ENCODE data around the gene GPR180.

The GPR180 gene

DNA sequence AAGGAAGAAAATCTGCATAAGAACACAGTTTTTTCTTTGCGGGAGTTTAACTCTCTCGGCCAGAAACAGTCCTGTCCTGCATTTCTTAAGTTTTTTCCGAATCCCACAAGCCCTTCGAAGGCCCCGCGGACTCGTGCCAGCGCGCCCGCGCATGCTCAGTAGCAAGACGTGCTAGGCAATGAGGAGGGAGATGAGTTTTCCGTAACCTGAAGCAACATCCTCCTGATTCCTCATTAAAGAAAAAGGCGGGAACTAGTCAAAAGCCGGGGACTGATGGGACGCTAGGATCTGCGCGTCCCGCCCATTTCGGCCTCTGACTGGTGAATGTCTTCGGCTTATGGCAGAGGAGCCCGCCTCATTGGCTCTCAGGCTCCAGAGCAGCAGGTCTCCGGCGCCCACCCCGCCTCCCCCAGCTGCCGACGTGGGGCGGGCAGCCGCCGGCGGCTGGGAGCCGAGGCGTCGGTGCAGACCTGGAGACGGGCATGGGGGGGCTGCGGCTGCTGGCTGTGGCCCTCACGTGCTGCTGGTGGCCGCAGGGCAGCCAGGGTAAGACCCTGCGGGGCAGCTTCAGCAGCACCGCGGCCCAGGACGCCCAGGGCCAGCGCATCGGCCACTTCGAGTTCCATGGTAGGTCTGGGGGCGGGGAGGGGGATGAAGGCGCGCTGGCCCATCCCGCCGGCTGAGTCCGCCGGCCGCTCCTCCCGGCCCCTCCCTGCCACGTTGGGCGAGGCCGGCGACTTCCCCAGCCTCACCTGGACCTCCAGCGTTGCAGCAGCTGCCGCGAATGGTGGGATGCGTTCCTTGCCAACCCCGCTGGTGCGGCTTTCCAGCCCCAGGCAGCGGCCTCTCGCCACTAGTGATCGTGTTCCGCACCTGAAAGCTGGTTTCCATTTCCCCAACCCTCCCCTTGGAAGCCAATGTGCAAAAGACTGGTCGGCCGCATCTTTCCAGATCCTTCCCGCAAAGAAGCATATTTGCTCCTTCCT lies at the start of gene GPR180:
GPR180 (plus strand) TSS at position 412 of the 986 bp plus-strand sequence; CDS start at position 483, 71 bp downstream.
- DNase-seq (ENCODE audit: low read depth in 2 of 2) = peak; percentile 81 to 83

DNA sequence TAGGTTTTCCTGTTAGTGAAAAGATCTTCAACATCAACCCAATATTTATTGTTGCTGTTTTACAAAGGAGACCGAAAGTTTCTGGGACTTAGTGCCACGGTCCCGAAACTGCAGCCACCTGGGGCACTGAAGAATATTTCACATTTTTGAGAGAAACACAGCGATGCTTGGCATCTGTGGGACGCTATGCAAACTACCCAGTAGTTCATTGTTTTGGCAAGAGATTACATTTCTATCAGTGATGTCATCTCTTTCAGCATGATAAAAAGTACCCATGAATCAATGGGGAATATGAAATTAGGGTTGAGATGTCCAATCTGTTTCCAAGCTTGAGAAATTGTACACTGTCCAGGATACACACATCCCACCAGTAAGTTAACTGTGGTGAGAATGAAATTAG lies 49.6 kb upstream of the GPR180 start:
- no peak for DNase-seq (ENCODE audit: low read depth in 2 of 2)

DNA sequence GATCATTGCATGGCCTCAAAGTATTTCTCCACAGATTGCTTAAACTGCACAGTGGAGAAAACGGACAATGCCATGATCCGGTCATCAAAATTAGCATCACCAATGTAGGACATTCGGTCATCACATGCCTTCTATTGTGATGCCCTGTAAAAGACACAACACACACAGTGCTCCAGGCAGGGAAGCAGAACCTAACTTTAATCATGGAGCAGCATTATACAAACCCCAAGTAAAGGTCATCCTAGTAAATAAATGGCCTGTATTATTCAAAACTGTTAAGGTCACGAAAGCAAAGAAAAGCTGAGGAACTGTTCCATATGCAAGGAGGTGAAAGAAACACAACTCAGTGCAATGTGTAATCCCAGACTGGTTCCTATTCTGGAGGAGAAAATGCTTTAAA lies 47.9 kb upstream of the GPR180 start:
- no peak for DNase-seq (ENCODE audit: low read depth in 2 of 2)

DNA sequence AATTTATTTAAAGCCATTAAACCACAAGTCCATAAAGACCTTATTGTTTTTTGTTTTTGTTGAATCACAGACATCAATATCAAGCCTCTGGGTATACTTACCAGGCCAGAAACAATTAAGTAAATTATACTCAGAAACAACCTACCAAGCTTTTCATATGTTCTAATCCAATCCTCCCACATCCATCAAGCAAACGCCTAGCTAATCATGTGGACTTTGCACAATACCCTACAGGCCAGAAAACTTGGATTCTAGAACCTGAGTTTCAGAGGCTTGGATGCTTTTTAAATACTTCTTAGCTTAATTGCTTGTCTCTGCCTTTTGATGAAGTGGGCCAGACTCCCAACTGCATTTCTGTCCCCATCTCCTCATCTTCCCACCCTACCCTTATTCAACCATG lies 45.6 kb upstream of the GPR180 start:
- no peak for DNase-seq (ENCODE audit: low read depth in 2 of 2)

DNA sequence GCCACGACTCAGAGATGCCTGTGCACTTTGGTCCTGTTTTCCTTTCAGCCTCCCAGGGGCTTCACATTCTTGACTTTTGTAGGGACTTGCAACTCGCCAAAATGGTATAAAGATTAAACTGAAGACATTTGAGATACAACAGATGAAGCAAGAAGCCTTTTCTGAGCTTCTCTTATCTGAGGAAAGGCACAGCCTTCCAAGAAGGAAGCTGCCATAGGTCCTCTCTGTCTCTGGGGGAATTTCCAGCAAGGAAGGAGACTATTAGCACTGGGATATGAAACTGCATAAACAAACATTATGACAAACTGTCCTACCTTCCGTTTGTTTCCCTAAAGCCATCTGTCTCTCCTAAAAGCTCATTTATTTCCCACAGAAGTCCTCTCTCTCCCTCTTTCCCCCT lies 45.0 kb upstream of the GPR180 start:
- DNase-seq (ENCODE audit: low read depth in 2 of 2) = no peak

DNA sequence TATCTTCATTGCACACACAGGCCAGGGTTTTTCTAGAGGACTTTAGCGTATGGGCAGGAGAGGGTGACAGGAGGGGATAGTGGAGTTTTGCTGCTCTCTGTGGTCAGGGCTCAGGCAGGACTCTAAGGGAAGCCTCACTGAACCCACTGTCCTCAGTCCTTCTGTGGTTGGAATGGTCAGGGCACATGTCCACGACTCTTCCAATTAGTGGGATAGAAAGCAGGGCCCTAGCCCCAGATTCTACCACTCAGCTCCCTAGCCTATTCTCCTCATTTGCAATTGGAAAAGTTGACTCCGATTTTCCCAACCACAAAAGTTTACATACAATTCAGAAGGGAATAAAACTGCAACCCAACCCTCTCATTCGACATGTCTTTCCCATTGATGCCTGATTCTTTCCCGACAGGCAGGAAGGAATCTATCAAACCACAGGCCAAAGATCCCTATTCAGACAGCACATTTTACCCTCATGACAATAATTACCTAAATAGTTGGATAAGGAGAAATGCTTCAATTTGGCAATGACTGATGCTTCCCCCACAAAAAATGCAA lies 43.9 kb upstream of the GPR180 start:
- DNase-seq (ENCODE audit: low read depth in 2 of 2) = no peak

DNA sequence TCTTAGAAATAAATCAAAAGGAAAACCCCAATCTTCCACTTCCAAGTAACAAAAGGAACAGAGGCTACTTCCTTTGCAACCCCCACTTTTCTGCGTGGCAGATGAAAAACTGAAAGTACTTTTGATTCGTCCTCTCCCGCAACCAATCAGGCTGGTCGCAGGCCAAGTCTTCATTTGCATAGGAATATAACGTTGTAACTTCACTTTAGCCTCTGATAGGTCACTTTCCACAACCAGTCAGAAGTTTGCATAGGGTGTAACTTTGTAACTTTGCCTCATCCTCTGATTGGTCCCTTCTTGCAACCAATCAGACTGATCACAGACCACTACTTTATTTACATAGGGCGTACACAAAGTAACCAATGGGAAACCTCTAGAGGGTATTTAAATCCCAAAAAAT lies 42.9 kb upstream of the GPR180 start:
- DNase-seq (ENCODE audit: low read depth in 2 of 2) = no peak

DNA sequence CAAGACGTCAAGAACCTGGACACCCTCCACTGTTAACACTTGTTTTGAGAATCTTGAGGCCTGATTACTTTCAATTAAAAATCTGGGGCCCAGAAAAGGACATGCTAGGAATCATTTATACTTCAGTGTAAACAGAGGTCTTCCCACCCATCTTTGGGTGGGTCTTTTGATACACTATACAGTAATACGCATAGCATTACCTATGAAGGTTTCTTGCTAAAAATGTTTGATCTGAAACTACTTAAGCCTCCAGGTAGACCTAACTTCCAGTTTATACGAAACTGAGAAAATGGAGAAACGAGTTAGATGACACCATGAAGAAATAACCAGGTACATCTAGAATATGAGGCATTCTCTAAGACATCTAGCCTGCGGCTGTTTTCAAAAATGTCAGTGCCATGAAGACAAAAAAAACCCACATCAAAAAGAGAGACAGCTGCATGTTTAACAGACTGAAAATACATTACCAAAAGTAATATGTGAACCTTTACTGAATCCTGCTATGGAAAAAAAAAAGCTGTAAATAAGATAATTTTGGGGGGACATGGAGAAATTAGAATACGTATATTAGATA lies 42.3 kb upstream of the GPR180 start:
- no peak for DNase-seq (ENCODE audit: low read depth in 2 of 2)

DNA sequence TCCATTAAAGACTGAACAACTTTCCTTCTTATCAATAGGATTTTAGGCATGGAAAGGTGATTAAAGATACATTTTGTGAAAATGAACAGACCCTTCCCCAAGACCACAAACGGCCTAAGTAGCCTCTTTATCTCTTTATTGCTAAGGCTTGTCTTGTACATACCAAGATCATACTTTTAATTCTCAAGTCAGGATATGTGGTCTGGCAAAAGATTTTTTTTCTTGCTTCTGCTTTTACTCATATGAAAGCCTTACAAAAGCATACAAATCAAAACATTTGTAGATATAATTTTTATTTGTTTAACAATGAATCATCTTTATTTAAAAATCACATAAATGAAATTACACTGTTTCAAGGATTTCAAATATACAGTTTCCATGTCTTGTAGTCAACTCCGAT lies 41.5 kb upstream of the GPR180 start:
- no peak for DNase-seq (ENCODE audit: low read depth in 2 of 2)

DNA sequence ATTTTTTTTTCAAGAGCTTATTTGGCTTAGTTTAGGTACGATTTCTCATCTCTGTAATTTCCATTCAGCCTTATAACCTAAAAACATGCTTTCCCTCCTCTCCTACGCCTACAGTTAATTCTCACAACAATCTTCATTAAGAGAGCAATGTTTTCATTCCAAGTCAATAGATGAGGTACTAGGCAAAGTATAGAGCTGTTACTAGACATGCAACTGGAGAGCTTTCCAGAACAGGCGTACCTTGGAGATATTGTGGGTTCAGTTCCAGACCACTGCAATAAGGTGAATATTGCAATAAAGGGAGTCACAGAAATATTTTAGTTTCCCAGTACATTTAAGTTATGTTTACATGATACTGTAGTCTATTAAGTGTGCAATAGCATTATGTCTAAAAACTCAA lies 40.5 kb upstream of the GPR180 start:
- DNase-seq (ENCODE audit: low read depth in 2 of 2) = no peak

DNA sequence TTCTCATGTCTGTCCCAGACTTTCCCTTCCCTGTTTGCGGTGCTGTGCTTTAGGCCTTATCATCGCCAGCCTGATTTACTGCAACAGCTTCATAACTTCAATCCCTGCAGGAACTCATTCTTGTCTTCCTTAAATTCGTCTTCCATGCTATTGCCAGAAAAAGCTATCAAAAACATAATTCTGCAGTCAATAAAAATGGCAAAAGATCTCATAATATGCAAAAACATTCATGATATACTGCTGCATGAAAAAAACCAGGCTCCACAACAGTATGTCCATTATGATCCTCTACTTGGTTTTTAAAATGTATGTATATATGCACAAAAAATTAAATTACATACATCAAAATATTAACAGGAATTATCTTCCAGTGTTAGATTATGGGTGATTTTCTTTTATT lies 34.1 kb upstream of the GPR180 start:
- no peak for DNase-seq (ENCODE audit: low read depth in 2 of 2)

DNA sequence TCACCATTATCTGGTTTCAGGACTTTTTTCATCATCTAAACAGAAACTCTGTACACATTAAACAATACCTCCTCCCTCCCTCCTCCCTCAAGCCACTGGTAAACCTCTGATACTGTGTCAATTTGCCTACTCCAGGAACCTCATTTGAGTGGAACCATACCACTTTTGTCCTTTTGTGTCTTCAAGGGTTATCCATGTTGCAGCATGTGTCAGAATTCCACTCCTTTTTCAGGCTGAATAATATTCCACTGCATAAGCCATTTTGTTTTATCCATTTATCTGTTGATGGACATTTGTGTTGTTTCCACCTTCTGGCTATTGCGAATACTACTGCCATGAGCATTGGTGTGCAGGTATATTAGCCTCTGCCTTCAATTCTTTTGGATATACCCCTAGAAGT lies 33.2 kb upstream of the GPR180 start:
- no peak for DNase-seq (ENCODE audit: low read depth in 2 of 2)

DNA sequence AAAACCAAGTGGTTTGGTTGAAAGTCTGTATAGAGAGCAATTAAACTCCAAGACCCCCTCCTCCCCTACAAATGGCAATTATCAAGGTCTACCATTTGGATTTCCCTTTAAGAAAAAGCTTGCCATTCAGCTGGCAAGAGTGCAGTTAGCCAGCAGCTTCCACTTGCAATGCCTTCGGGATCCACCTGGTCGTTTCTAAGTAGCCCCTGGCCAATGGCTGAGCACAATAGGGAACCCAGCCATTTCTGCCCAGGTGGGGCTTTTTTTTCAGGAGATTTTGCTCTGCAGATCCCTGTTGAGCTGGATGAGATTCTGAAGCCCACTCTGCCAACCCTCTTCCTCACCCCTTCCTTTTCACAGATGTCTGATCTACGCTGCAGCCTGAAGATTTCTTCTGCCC lies 32.0 kb upstream of the GPR180 start:
- no peak for DNase-seq (ENCODE audit: low read depth in 2 of 2)

DNA sequence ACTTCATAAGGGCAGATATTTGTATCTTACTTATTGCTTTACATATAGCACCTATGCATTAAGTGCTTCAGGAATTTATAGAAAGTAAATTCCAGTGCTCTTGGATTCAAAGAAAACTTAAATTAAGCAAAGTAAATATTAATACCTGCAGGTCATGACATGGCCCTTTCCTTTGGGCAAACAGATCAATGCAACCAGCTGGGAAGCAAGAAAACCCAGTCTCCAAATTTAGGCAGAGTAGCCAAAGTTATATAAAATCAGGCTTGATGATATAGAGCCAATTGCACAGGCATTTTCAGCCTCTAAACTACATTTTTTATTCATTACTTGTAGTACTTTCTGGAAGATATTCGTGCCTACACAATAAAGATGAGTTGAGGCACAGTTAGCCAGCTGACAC lies 22.6 kb upstream of the GPR180 start:
- no peak for DNase-seq (ENCODE audit: low read depth in 2 of 2)

DNA sequence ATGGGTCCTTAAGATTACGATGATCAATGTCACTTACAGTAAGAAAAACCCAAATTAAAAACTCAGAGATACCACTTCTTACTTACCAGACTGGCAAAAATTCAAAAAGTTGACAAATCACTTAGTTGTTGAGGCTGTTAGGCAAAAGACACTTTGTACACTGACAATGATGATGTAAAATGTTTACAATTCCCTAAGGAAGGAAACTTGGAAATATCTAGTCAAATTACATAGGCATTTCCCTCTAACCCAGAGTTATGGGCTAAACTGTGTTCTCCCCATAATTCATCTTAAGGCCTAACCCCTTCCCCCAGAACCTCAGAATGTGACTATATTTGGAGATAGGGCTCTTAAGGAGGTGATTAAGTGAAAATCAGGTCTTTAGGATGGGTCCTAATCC lies 17.7 kb upstream of the GPR180 start:
- no peak for DNase-seq (ENCODE audit: low read depth in 2 of 2)

DNA sequence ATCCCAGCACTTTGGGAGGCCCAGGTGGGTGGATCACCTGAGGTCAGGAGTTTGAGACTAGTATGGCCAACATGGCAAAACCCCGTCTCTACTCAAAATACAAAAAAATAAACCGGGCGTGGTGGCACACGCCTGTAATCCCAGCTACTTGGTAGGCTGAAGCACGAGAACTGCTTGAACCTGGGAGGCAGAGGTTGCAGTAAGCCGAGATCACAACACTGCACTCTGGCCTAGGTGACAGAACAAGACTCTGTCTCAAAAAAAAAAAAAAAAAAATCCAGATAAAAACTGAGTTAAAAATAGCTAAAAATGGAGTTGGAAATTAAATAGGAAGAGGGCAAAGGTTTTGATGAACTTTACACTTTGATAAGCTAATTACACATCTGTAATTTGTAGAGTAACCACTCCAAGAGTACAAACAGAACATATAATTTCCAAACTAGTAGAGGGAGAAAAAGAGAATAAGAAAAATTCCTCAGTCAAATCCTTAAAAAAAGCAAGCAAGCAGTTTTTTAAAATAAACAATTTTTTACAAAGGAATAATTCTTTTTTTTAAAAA lies 16.0 kb upstream of the GPR180 start:
- no peak for DNase-seq (ENCODE audit: low read depth in 2 of 2)

DNA sequence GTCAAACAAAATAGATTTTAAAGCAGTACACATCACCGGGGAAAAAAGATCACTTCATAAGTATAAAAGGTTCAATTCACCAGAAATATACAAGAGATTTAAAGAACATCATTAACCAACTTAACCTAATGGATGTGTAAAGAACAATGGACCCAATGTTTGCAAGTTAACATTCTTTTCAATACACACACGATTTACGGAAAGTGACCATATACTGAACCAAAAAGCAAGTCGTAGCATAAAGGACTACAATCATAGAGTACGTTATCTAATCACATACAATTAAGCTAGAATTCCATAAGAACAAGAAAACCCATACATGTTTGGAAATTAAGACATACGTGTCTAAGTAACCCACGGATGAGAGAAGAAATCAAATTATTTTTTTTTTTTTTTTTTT lies 15.3 kb upstream of the GPR180 start:
- DNase-seq (ENCODE audit: low read depth in 2 of 2) = no peak

DNA sequence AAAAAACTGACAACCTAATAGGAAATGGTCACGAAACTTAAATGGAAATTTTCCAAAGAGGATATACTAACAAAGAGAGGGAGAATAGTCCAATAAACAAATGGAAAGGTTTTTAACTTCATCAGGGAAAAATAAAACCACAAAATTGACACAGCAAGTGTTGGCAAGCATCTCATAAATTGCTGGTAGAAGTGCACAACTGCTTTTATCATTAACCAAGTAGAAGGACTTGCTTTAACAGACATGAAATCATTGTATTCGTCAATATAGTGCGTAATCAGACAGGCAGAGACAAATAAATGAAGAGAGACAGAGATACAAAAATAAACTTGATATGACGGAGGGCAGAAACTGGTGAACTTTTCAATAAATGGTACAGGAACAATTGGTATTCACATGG lies 13.1 kb upstream of the GPR180 start:
- DNase-seq (ENCODE audit: low read depth in 2 of 2) = no peak

DNA sequence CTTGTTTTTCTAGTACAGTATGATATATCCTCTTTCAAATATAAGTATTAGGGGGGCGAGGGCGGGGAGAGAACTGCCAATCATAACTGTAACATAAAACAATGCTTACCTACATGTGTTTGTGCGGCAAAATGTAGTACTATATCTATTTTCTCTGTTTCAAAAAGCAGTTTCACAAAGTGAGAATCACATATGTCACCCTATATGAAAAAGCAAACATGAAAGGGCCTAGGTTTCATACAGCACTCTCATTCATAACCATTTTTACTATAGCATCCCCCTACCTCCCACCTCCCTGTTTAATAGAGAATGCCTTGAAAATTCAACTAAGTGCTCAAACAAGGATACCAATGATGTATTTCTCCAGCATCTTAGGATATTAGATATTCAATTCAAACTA lies 10.9 kb upstream of the GPR180 start:
- no peak for DNase-seq (ENCODE audit: low read depth in 2 of 2)

DNA sequence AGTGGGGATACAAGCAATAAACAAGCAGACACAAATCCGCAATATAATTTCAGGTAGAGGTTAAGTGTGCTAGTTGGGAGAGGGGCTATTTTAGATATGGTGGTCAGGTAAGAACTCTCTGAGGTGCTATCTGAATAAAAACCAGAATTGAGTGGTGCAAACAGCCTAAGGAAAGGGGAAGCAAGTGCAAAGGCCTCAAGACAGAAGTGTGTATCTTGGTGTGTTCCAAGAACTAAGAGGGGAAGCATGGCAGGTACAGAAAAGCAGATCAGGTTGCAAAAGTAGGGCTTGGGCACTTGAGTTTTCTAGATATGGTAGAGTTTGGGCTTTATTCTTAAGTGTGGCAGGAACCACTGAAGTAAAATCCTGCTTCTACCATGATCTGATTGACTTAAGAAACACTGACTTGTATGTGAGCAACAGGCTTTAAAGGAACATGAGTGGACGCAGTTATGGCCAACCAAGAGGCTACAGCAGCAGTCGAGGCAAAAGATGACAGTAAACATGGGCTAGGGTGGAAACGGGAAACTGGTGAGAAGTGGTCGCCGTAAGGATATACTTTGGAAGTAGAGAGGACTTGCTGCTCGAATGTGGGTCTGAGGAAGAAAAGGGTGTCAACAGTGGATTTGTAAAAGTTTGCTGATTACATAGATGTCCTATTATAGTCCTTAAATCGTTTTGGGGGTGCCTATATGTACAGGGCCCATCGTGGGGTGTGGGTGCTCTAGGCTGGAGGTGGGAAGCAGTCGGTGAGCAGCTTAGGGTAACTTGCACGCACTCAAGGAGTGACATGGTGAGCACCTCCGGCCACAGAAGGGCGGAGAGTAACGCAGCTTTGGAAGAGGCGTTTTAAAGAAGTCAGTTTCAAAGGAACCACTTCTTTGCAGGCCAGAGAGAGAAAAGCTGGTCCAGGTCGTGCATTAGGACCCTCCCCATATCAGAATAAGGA lies 6.4 kb upstream of the GPR180 start:
- no peak for DNase-seq (ENCODE audit: low read depth in 2 of 2)

DNA sequence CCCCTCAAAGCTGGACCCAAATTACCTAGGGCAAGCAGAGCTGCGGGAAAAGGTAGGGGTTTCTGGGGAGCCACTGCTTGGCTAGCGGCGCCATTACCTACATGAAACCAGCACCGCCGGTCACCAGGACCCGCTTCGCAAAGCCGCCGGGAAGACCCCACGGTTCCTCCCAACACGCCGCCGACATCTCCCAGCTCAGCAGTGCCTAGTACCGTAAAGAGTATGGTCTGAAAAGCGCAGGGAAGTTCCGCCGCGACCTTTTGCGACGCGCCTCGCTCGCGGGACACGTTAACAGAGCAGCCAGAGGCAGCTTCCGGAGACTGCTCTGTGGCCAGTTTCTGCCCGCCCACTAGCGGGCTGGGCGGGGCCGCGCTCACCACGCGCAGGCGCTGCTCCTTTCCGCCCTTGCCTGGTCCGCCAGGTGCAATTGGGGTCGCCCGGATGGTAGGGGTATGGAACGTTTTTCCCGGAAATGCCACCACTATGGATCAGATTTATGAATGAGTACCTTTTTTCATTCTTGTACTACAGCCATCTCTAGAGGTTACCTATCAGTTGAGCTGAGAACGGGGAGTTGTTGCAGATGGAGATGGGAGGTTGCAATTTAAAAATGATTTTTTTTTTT lies 5.6 kb upstream of the GPR180 start, which contains the start of gene TGDS:
TGDS (minus strand) TSS at position 203 of the 625 bp plus-strand sequence; CDS start at position 187, 16 bp downstream.
- DNase-seq (ENCODE audit: low read depth in 2 of 2) = peak; percentile 75

Measured in stimulated activated CD8-positive, alpha-beta memory T cell treated with anti-CD3 and anti-CD28 coated beads, Interleukin-15, amount 100 ng/mL, for 4 hours (primary cell).